DND-41 (cell line): ENCODE data around the gene RNF207.

Experiments used
- ATAC-seq: fragments of 200-7000 bp; cut with Tn5 transposase; 3 replicates; pipeline ENCODE4 v1.9.1; 2021; ENCODE audit warnings: low read depth; ENCODE audit not compliant: insufficient read depth
- DNase-seq: peaks from one replicate; pipeline ENCODE4 v3.0.0-alpha.2; 2020
- H2AFZ ChIP-seq: 2 replicates; pipeline ENCODE4 v1.6.0; 2012; ENCODE audit warnings: low read depth, low read length
- H3K27ac ChIP-seq: 2 replicates; pipeline ENCODE4 v1.5.1; 2012; ENCODE audit warnings: low read length, inconsistent platforms
- H3K27me3 ChIP-seq: fragments of 200-600 bp; sonication (generic); 2 replicates; pipeline ENCODE4 v1.6.0; 2012; ENCODE audit warnings: low read length, mild to moderate bottlenecking, inconsistent platforms; ENCODE audit not compliant: insufficient read depth, poor library complexity
- H3K36me3 ChIP-seq: 2 replicates; pipeline ENCODE4 v1.5.1; 2012; ENCODE audit warnings: low read length, inconsistent platforms; ENCODE audit not compliant: insufficient read depth
- H3K4me1 ChIP-seq: 2 replicates; pipeline ENCODE4 v1.5.1; 2012; ENCODE audit warnings: mild to moderate bottlenecking, low read length; ENCODE audit not compliant: insufficient read depth
- H3K4me2 ChIP-seq: 2 replicates; pipeline ENCODE4 v1.6.0; 2012; ENCODE audit warnings: mild to moderate bottlenecking, moderate library complexity, low read length, inconsistent platforms; ENCODE audit not compliant: insufficient read depth
- H3K4me3 ChIP-seq, 2 experiments: fragments of 200-600 bp in 1 of 2; shearing (Covaris generic) in 1 of 2; 2 replicates each; pipeline ENCODE4 v1.5.1; 2012 to 2016; ENCODE audit warnings: inconsistent platforms in 2 of 2, low read length in 2 of 2, mild to moderate bottlenecking in 2 of 2, low read depth in 1 of 2, moderate library complexity in 1 of 2
- H3K79me2 ChIP-seq: 2 replicates; pipeline ENCODE4 v1.6.0; 2012; ENCODE audit warnings: low read length, inconsistent platforms; ENCODE audit not compliant: insufficient read depth
- H3K9ac ChIP-seq: 2 replicates; pipeline ENCODE4 v1.6.0; 2012; ENCODE audit warnings: low read depth, mild to moderate bottlenecking, inconsistent platforms, low read length, moderate library complexity
- H3K9me3 ChIP-seq: 2 replicates; pipeline ENCODE4 v1.5.1; 2012; ENCODE audit warnings: low read length, moderate library complexity, mild to moderate bottlenecking, inconsistent platforms; ENCODE audit not compliant: insufficient read depth, severe bottlenecking
- H4K20me1 ChIP-seq: 2 replicates; pipeline ENCODE4 v1.6.0; 2012; ENCODE audit warnings: low read length; ENCODE audit not compliant: insufficient read depth
- EZH2 ChIP-seq: IDR thresholded peaks from 3 replicates; pipeline ENCODE4 v1.6.1; 2012; ENCODE audit warnings: borderline replicate concordance, low read depth, mild to moderate bottlenecking, moderate library complexity, low read length, inconsistent platforms; ENCODE audit not compliant: severe bottlenecking
- TF ChIP-seq, protein P1 (sequence below): IDR thresholded peaks from 2 replicates; pipeline ENCODE4 v1.5.1; 2012; ENCODE audit warnings: borderline replicate concordance, low read length, moderate library complexity, mild to moderate bottlenecking; ENCODE audit not compliant: poor library complexity, severe bottlenecking; ENCODE audit errors: extremely low read depth

RNF207 gene

GRCh38 chr1:6209661-6210580 lies 4.0 kb downstream of the RNF207 start:
- no peaks in the 10 kb centered on the region for H3K4me1 ChIP-seq
- DNase-seq (peak; percentile 27), ATAC-seq (0 out of 3 replicates have a peak, but pooled peaks have one; percentile 47)
- no peaks in the 10 kb centered on the region for H3K36me3 ChIP-seq
- H3K9me3 ChIP-seq = no peaks in the 10 kb centered on the region
- no peak overlapping the region for H3K4me3 ChIP-seq
- no peak overlapping the region for H2AFZ ChIP-seq
- no peak overlapping the region for H3K27ac ChIP-seq
- no peaks in the 10 kb centered on the region for H3K79me2 ChIP-seq
- H3K27me3 ChIP-seq = no peaks in the 10 kb centered on the region
- no peak overlapping the region for H3K4me2 ChIP-seq
- TF ChIP-seq, protein P1, sequence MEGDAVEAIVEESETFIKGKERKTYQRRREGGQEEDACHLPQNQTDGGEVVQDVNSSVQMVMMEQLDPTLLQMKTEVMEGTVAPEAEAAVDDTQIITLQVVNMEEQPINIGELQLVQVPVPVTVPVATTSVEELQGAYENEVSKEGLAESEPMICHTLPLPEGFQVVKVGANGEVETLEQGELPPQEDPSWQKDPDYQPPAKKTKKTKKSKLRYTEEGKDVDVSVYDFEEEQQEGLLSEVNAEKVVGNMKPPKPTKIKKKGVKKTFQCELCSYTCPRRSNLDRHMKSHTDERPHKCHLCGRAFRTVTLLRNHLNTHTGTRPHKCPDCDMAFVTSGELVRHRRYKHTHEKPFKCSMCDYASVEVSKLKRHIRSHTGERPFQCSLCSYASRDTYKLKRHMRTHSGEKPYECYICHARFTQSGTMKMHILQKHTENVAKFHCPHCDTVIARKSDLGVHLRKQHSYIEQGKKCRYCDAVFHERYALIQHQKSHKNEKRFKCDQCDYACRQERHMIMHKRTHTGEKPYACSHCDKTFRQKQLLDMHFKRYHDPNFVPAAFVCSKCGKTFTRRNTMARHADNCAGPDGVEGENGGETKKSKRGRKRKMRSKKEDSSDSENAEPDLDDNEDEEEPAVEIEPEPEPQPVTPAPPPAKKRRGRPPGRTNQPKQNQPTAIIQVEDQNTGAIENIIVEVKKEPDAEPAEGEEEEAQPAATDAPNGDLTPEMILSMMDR = peak; percentile 31
- no peak for TF ChIP-seq EZH2
- H3K9ac ChIP-seq = no peak overlapping the region
- H4K20me1 ChIP-seq = peaks cover 4% of the 10 kb centered on the region

DNA sequence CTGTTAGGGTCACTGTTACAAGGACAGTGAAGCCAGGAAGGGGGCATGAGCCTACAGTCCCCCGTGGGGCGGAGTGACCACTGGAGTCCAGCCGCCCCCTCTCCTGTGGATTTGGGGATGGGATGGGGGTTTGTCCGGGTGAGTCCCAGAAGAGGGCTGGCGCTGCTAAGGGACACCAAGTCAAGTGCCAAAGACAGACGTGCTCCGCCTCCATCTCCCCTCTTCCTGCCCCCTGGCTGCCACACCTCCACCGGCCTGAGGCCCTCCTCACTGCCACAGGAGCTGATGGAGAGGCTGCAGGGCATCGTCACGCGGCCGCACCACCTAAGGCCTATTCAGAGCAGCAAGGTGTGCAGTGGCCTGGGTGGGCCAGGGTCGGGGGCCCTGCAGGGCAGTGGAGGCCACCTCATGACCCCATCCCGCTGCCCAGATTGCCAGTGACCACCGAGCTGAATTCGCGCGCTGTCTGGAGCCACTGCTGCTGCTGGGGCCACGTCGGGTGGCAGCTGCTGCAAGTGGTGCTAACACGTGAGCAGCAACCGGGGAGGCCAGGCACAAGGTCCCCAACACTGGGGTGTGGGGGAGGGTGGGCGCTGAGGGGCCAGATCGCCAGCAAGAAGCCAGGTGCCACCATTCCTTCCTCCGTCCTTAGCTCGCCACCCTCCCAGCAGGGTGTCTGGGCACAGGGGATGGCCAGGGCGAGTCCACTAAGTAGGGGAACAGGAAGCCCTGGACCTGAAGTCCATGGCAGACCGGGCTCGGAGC lies 4.9 kb downstream of the RNF207 start:
- TF ChIP-seq, protein P1 = no peak
- no peak for TF ChIP-seq EZH2
- H3K27me3 ChIP-seq = no peaks in the 10 kb centered on the region
- no peaks in the 10 kb centered on the region for H3K9me3 ChIP-seq
- ATAC-seq = no peak
- no peak overlapping the region for H3K27ac ChIP-seq
- peaks cover 4% of the 10 kb centered on the region for H4K20me1 ChIP-seq
- no peak overlapping the region for H3K4me2 ChIP-seq
- no peak for DNase-seq
- no peak overlapping the region for H2AFZ ChIP-seq
- no peak overlapping the region for H3K4me3 ChIP-seq
- no peaks in the 10 kb centered on the region for H3K4me1 ChIP-seq
- H3K9ac ChIP-seq = no peak overlapping the region
- no peaks in the 10 kb centered on the region for H3K36me3 ChIP-seq
- H3K79me2 ChIP-seq = no peaks in the 10 kb centered on the region

- no peak overlapping the region for H3K27ac ChIP-seq
Observed at GRCh38 chr1:6211731-6212130, 5.8 kb downstream of the RNF207 start.

More at GRCh38 chr1:6211731-6212130, 5.8 kb downstream of the RNF207 start:
- DNase-seq (no peak), ATAC-seq (no peak)
- no peak overlapping the region for H3K9ac ChIP-seq
- H3K36me3 ChIP-seq = no peaks in the 10 kb centered on the region
- no peak overlapping the region for H2AFZ ChIP-seq
- H3K4me2 ChIP-seq = no peak overlapping the region
- H3K4me1 ChIP-seq = no peaks in the 10 kb centered on the region
- H4K20me1 ChIP-seq = peaks cover 4% of the 10 kb centered on the region
- H3K79me2 ChIP-seq = no peaks in the 10 kb centered on the region
- TF ChIP-seq EZH2 = no peak
- TF ChIP-seq, protein P1 = no peak
- H3K4me3 ChIP-seq = no peak overlapping the region
- H3K27me3 ChIP-seq = no peaks in the 10 kb centered on the region
- H3K9me3 ChIP-seq = no peaks in the 10 kb centered on the region
